Myometrial cell (primary cell): ENCODE data around the gene KBTBD6. TPM values are rescaled to one million over a fixed set of nuclear protein-coding genes. Genes with fewer than 3 reads are reported as not detected.

Experiments
- total RNA-seq: library from RNA; depleted of rRNA; stranded (reverse); fragments of >200 nt; gene quantifications from 2 replicates; pipeline ENCODE4 v1.2.3, GENCODE V29; 2015

Gene KBTBD6, protein sequence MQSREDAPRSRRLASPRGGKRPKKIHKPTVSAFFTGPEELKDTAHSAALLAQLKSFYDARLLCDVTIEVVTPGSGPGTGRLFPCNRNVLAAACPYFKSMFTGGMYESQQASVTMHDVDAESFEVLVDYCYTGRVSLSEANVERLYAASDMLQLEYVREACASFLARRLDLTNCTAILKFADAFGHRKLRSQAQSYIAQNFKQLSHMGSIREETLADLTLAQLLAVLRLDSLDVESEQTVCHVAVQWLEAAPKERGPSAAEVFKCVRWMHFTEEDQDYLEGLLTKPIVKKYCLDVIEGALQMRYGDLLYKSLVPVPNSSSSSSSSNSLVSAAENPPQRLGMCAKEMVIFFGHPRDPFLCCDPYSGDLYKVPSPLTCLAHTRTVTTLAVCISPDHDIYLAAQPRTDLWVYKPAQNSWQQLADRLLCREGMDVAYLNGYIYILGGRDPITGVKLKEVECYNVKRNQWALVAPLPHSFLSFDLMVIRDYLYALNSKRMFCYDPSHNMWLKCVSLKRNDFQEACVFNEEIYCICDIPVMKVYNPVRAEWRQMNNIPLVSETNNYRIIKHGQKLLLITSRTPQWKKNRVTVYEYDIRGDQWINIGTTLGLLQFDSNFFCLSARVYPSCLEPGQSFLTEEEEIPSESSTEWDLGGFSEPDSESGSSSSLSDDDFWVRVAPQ
- 4.6 and 7.8 TPM in 2 replicates for total RNA-seq

DNA sequence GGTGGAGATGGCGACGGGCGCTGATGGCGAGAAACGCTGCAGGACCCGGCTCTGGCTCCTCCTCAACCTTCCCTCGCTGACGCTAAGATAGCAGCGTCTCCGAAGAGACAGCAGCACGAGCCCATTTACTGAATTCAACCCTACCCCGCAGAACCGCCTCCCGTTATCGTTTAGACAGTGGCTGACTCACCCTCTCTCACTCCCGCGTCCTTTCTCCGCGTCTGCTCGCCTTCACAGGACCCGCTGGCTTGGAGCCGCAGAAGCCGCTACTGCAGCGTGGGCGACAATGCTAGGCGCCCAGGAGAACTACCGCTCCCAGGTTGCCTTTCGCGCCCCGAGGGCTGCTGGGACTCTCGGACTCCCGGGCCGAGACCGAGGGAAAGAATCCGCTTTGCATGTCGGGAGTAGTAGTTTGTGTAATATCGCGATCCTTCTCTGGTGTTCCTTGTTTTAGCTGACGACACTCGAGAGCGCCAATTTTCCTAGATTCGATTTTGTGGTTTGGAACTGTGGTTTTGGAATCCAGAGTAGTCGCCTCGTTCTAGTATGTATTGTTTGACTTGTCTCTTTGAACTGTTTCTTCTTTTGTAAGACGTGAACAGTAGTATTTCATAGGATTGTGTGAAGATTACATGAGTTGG, at the start of gene KBTBD6:
Gene KBTBD6 (minus strand): TSS at position 291 of the 641 bp plus-strand sequence. CDS start 291 bp downstream, outside the sequence.

Other genes with a start within 250 kb of the KBTBD6 start
- 20.2 and 22.5 TPM in 2 replicates for gene ELF1, start 113.5 kb downstream of the KBTBD6 start, total RNA-seq
- gene WBP4, start 71.3 kb downstream of the KBTBD6 start, total RNA-seq, result 8.1 and 11.2 TPM in 2 replicates
- gene KBTBD7, start 61.8 kb upstream of the KBTBD6 start, total RNA-seq, result 2.7 and 4.3 TPM in 2 replicates
- gene MTRF1, start 130.8 kb upstream of the KBTBD6 start, total RNA-seq, result 5.2 and 9.4 TPM in 2 replicates
- gene NAA16, start 178.5 kb upstream of the KBTBD6 start, total RNA-seq, result 6.2 and 11.5 TPM in 2 replicates